Esophagus muscularis mucosa (tissue), 4 donors: ENCODE measurements around the gene TMEM242. TPM values are rescaled to one million over a fixed set of nuclear protein-coding genes. Genes with fewer than 3 reads are reported as not detected.

Source experiments
- DNase-seq: peaks from one replicate; pipeline ENCODE4 v3.0.0-alpha.2; 2017; ENCODE audit errors: extremely low spot score
- H3K27ac ChIP-seq, 4 donors: fragments of 200-600 bp; sonication (generic); replicated peaks in 1 of 4; 1 replicate in 3 of 4; 2 replicates in 1 of 4; pipeline ENCODE4 v1.5.1; 2016 to 2019; ENCODE audit warnings: mild to moderate bottlenecking in 1 of 4
- H3K27me3 ChIP-seq, 4 donors: fragments of 200-600 bp; sonication (generic); one replicate each; pipeline versions ENCODE4 v1.5.1 to v1.6.0; 2016 to 2019
- H3K36me3 ChIP-seq, 4 donors: fragments of 200-600 bp; sonication (generic); one replicate each; pipeline ENCODE4 v1.5.1; 2016 to 2019
- H3K4me1 ChIP-seq, 4 donors: fragments of 200-600 bp; sonication (generic); one replicate each; pipeline ENCODE4 v1.5.1; 2016 to 2019
- H3K4me3 ChIP-seq, 4 donors: fragments of 200-600 bp; sonication (generic); 1 replicate in 2 of 4; 2 replicates in 2 of 4; pipeline ENCODE4 v1.5.1; 2016 to 2019; ENCODE audit warnings: mild to moderate bottlenecking in 4 of 4, moderate library complexity in 1 of 4
- H3K9me3 ChIP-seq, 4 donors: fragments of 200-600 bp; sonication (generic); 1 replicate in 3 of 4; 2 replicates in 1 of 4; pipeline ENCODE4 v1.5.1; 2016 to 2019
- CTCF ChIP-seq, 3 experiments: fragments of 200-600 bp in 2 of 3; fragments of 450-650 bp in 1 of 3; sonication (generic) in 2 of 3; IDR thresholded peaks; one replicate each; pipeline ENCODE4 v1.5.1; 2017 to 2019; ENCODE audit warnings: antibody characterized with exemption in 3 of 3, mild to moderate bottlenecking in 2 of 3, moderate library complexity in 1 of 3
- EP300 ChIP-seq: sonication (generic); formaldehyde crosslinking; IDR thresholded peaks from one replicate; pipeline ENCODE4 v1.6.1; 2017; ENCODE audit warnings: antibody characterized with exemption
- POLR2A ChIP-seq: fragments of 450-650 bp; IDR thresholded peaks from one replicate; pipeline ENCODE4 v1.6.1; 2017; ENCODE audit warnings: antibody characterized with exemption, moderate library complexity, mild to moderate bottlenecking, low read depth
- POLR2AphosphoS5 ChIP-seq, 2 donors: sonication (generic); formaldehyde crosslinking; IDR thresholded peaks; one replicate each; pipeline ENCODE4 v1.6.1; 2017; ENCODE audit warnings: antibody characterized with exemption in 2 of 2
- WGBS: methylation state at CpG from one replicate; pipeline ENCODE4 v1.1.5; 2018; 5-methylcytosine and 5-hydroxymethylcytosine counted together
- intact Hi-C: fragments of 100-400 bp; cut with DNase I; formaldehyde crosslinking; loops from one replicate; pipeline ENCODE4 v1.15.1; 2023
- total RNA-seq, 4 donors: library from RNA; depleted of rRNA; stranded (reverse); fragments of >200 nt; gene quantifications; one replicate each; pipeline versions ENCODE4 v1.1.0 to v1.2.1, GENCODE V29; 2016

TMEM242 gene
- total RNA-seq, 4 donors from 2014 or later = 6.1 to 10.1 (median 8.0) TPM

- TF ChIP-seq CTCF (IDR thresholded peaks at IDR 0.05) = peak; percentile 92 to 96 (median 92)
- no peak for TF ChIP-seq EP300
- no peak for TF ChIP-seq POLR2A
- peak in 1 of 2 donors; percentile 41 for TF ChIP-seq POLR2AphosphoS5 (IDR thresholded peaks at IDR 0.05)
- H3K36me3 ChIP-seq = no peaks in the 10 kb centered on the region
- no peak for DNase-seq
- intact Hi-C loops = loop anchor here (5.0 kb wide), 2 partner anchors 37 to 237 kb away; no protein-coding TSS in a partner anchor
- no CpG with 5 or more reads among the region's 93 CpGs for WGBS
- no peaks in the 10 kb centered on the region for H3K27me3 ChIP-seq
- peak overlapping the region; percentile 85 to 89 (median 88) for H3K27ac ChIP-seq
- H3K4me1 ChIP-seq = peaks cover 18 to 30% (median 24%) of the 10 kb centered on the region in 4 donors
- peak overlapping the region; percentile 67 to 79 (median 68) for H3K4me3 ChIP-seq
- no peaks in the 10 kb centered on the region for H3K9me3 ChIP-seq
Observed at GRCh38 chr6:157274471-157275226, 48.7 kb downstream of the TMEM242 start.

GRCh38 chr6:157273756-157274470 lies 49.4 kb downstream of the TMEM242 start:
- Histone ChIP-seq H3K4me3 (peak overlapping the region; percentile 67 to 79 (median 68)), H3K4me1 (peaks cover 25 to 37% (median 31%) of the 10 kb centered on the region in 4 donors), H3K36me3 (no peaks in the 10 kb centered on the region), H3K27me3 (no peaks in the 10 kb centered on the region), H3K9me3 (no peaks in the 10 kb centered on the region), H3K27ac (peak overlapping the region; percentile 85 to 89 (median 88))
- no peak for TF ChIP-seq POLR2A
- no peak for TF ChIP-seq CTCF (IDR thresholded peaks at IDR 0.05)
- no peak for TF ChIP-seq EP300
- TF ChIP-seq POLR2AphosphoS5 (IDR thresholded peaks at IDR 0.05) = peak; percentile 45 to 62
- intact Hi-C loops = loop anchor here (5.0 kb wide), 2 partner anchors 37 to 237 kb away; no protein-coding TSS in a partner anchor
- DNase-seq = no peak
- WGBS = 20% methylated on average over 26 of the region's 30 CpGs

DNA sequence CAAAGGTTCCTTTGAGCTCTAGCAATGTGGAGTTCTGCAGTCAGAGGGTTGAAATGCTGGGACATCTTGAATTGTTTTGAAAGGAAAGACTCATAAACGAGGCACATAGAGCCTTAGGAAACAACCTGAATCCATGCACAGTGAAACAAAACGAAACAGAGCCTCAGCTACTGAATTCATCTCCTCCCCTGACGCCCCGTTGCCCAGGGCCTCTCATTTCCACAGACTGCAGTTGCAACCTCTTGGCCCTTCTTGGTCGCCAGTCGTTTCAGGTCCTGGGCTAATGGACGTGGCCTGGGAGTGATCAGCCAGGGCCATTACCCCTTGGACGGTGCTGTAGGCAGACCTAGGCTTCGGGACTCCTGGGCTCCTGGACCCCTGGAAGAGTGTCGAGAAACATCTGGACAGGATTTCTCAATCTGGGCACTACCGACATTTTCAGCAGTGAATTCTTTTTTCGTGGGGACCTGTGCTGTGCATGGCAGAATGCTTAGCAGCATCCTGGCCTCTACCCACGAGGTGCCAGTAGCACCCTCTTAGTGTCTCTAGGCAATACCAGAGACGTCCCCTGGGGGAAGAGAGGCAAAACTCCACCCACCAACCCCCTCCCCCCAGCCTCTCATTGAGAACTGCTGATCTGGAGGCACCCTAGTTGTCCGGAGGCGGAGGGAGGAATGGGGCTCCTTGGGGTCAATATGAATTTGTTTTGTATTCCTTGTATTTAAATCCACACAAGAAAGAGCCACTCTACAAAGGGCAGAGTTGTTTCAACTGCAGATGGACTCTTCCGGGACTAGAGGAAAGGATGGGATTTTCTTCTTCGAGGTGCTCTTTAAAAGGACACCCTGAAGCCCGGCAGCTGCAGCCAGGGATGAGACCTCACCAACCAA lies 50.2 kb downstream of the TMEM242 start:
- WGBS = 82% methylated on average over 19 of the region's 19 CpGs
- H3K4me1 ChIP-seq = peaks cover 33 to 45% (median 39%) of the 10 kb centered on the region in 4 donors
- no peaks in the 10 kb centered on the region for H3K36me3 ChIP-seq
- no peak for TF ChIP-seq CTCF (IDR thresholded peaks at IDR 0.05)
- TF ChIP-seq POLR2A = no peak
- TF ChIP-seq EP300 = no peak
- no peak for TF ChIP-seq POLR2AphosphoS5 (IDR thresholded peaks at IDR 0.05)
- H3K27me3 ChIP-seq = no peaks in the 10 kb centered on the region
- H3K27ac ChIP-seq = peak overlapping the region; percentile 85 to 89 (median 88)
- intact Hi-C loops = loop anchor here (5.0 kb wide), 2 partner anchors 36 to 236 kb away; no protein-coding TSS in a partner anchor
- DNase-seq = no peak
- no peak overlapping the region for H3K4me3 ChIP-seq
- H3K9me3 ChIP-seq = no peaks in the 10 kb centered on the region

- H3K4me1 ChIP-seq = peaks cover 39 to 49% (median 43%) of the 10 kb centered on the region in 4 donors
- no peak for DNase-seq
- TF ChIP-seq POLR2AphosphoS5 (IDR thresholded peaks at IDR 0.05) = no peak
- TF ChIP-seq CTCF (IDR thresholded peaks at IDR 0.05) = no peak
- no peak for TF ChIP-seq EP300
- H3K9me3 ChIP-seq = no peaks in the 10 kb centered on the region
- H3K27me3 ChIP-seq = no peaks in the 10 kb centered on the region
- H3K4me3 ChIP-seq = no peak overlapping the region
- no peaks in the 10 kb centered on the region for H3K36me3 ChIP-seq
- WGBS = 53% methylated on average over 2 of the region's 7 CpGs
- peak overlapping the region in 1 of 4 donors; percentile 89 for H3K27ac ChIP-seq
- intact Hi-C loops = loop anchor here (5.0 kb wide), 2 partner anchors 35 to 235 kb away; no protein-coding TSS in a partner anchor
Observed at GRCh38 chr6:157272372-157272771, 50.9 kb downstream of the TMEM242 start.
